Activated CD8-positive, alpha-beta memory T cell treated with anti-CD3 and anti-CD28 coated beads for 24 hours (primary cell): ENCODE results near the gene PEX14.
"Not testable (repeated sequence)": the region's sequence is repeated elsewhere in the genome, so short reads cannot be mapped to it uniquely, and the experiment has no call there.

Experiments
- DNase-seq: peaks from one replicate; pipeline ENCODE4 v3.0.0-alpha.2; 2020

Gene PEX14

GRCh38 chr1:10450836-10451235, 23.9 kb upstream of the PEX14 start:
- DNase-seq: no peak

GRCh38 chr1:10451287-10451686, 23.5 kb upstream of the PEX14 start:
- DNase-seq: no peak

GRCh38 chr1:10456048-10456447, 18.7 kb upstream of the PEX14 start:
- DNase-seq: no peak

GRCh38 chr1:10456661-10457060, 18.1 kb upstream of the PEX14 start:
- DNase-seq: no peak

- not testable (repeated sequence) for DNase-seq
Observed at GRCh38 chr1:10457462-10457861, 17.3 kb upstream of the PEX14 start.

- no peak for DNase-seq
Observed at GRCh38 chr1:10457875-10458274, 16.9 kb upstream of the PEX14 start.

GRCh38 chr1:10459184-10459583, 15.6 kb upstream of the PEX14 start:
- DNase-seq: no peak

- no peak for DNase-seq
Observed at GRCh38 chr1:10467078-10467477, 7.7 kb upstream of the PEX14 start.

- DNase-seq: no peak
Observed at GRCh38 chr1:10470043-10470442, 4.7 kb upstream of the PEX14 start.

GRCh38 chr1:10471411-10472219, 3.1 kb upstream of the PEX14 start:
- no peak for DNase-seq

GRCh38 chr1:10472220-10473144, 2.3 kb upstream of the PEX14 start, which contains the start of gene DFFA:
TSS of gene DFFA (minus strand) at chr1:10472529. CDS start at chr1:10472458, 71 bp downstream.
- peak; percentile 94 for DNase-seq

- DNase-seq: no peak
Observed at GRCh38 chr1:10473145-10473765, 1.5 kb upstream of the PEX14 start.

- not testable (repeated sequence) for DNase-seq
Observed at GRCh38 chr1:10474309-10474612, 489 bp upstream of the PEX14 start.

GRCh38 chr1:10475510-10475909, 760 bp downstream of the PEX14 start:
- no peak for DNase-seq

GRCh38 chr1:10479296-10479695, 4.5 kb downstream of the PEX14 start:
- no peak for DNase-seq

- no peak for DNase-seq
Observed at GRCh38 chr1:10480614-10481013, 5.9 kb downstream of the PEX14 start.

- DNase-seq: no peak
Observed at GRCh38 chr1:10484521-10484920, 9.8 kb downstream of the PEX14 start.

- no peak for DNase-seq
Observed at GRCh38 chr1:10489291-10490055, 14.7 kb downstream of the PEX14 start.

- DNase-seq: no peak
Observed at GRCh38 chr1:10490286-10490970, 15.7 kb downstream of the PEX14 start.

GRCh38 chr1:10494418-10494753, 19.6 kb downstream of the PEX14 start:
- DNase-seq: no peak

GRCh38 chr1:10494754-10495474, 20.2 kb downstream of the PEX14 start:
- DNase-seq: peak; percentile 93

GRCh38 chr1:10495475-10495817, 20.7 kb downstream of the PEX14 start:
- no peak for DNase-seq
